Breast epithelium (tissue), 3 donors: ENCODE results near the gene SNCAIP.

Source experiments
- POLR2A ChIP-seq: fragments of 450-650 bp; IDR thresholded peaks from one replicate; pipeline ENCODE4 v1.6.1; 2016; ENCODE audit warnings: antibody characterized with exemption, mild to moderate bottlenecking, moderate library complexity
- POLR2AphosphoS5 ChIP-seq, 3 donors: sonication (generic); formaldehyde crosslinking; IDR thresholded peaks; one replicate each; pipeline ENCODE4 v1.6.1; 2017; ENCODE audit warnings: antibody characterized with exemption in 3 of 3
- TF ChIP-seq, protein P1 (sequence below), 3 donors: fragments of 450-650 bp; IDR thresholded peaks; one replicate each; pipeline ENCODE4 v1.5.1; 2016 to 2017; ENCODE audit warnings: antibody characterized with exemption in 3 of 3, mild to moderate bottlenecking in 3 of 3, moderate library complexity in 3 of 3

DNA sequence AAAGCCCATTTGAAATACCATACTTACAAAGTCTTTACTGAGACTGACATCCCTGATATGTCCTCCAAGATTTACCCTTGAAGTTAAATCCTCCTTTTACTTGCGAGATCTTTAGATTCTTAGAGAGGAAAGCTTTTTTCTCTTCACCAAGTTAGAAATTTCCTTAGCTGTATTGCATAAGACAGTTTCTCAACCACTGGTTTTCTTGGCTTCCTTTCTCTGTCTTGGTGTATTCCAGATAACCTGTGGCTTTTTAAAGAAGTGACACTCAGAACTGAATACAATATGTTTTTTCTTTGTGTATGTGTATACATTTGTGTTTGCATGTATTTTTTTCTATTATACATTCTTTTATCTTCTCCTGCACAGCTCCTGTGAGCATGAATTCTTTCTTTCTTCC is 65.0 kb downstream of the SNCAIP start:
- no peak for TF ChIP-seq POLR2A
- TF ChIP-seq, protein P1, sequence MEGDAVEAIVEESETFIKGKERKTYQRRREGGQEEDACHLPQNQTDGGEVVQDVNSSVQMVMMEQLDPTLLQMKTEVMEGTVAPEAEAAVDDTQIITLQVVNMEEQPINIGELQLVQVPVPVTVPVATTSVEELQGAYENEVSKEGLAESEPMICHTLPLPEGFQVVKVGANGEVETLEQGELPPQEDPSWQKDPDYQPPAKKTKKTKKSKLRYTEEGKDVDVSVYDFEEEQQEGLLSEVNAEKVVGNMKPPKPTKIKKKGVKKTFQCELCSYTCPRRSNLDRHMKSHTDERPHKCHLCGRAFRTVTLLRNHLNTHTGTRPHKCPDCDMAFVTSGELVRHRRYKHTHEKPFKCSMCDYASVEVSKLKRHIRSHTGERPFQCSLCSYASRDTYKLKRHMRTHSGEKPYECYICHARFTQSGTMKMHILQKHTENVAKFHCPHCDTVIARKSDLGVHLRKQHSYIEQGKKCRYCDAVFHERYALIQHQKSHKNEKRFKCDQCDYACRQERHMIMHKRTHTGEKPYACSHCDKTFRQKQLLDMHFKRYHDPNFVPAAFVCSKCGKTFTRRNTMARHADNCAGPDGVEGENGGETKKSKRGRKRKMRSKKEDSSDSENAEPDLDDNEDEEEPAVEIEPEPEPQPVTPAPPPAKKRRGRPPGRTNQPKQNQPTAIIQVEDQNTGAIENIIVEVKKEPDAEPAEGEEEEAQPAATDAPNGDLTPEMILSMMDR (IDR thresholded peaks at IDR 0.05), result no peak
- TF ChIP-seq POLR2AphosphoS5 (IDR thresholded peaks at IDR 0.05), result no peak
